Measurements from ENCODE around the gene ZFHX3.

The ZFHX3 gene

GRCh38 chr16:73033271-73033998 lies 14.5 kb downstream of the ZFHX3 start:
- Histone ChIP-seq H3K4me1 (ENCODE audit: control insufficient read depth in 1 of 2, insufficient read depth in 1 of 2, low read depth in 1 of 2, low read length in 1 of 2) (no peaks in the 10 kb centered on the region), H3K9me3 (no peaks in the 10 kb centered on the region), H3K27me3 (peaks cover 86% of the 10 kb centered on the region), H3K27ac (no peak overlapping the region), H3K36me3 (no peaks in the 10 kb centered on the region), H3K4me3 (ENCODE audit: low read depth in 1 of 2, low read length in 1 of 2) (no peak overlapping the region)
- TF ChIP-seq, protein P1, sequence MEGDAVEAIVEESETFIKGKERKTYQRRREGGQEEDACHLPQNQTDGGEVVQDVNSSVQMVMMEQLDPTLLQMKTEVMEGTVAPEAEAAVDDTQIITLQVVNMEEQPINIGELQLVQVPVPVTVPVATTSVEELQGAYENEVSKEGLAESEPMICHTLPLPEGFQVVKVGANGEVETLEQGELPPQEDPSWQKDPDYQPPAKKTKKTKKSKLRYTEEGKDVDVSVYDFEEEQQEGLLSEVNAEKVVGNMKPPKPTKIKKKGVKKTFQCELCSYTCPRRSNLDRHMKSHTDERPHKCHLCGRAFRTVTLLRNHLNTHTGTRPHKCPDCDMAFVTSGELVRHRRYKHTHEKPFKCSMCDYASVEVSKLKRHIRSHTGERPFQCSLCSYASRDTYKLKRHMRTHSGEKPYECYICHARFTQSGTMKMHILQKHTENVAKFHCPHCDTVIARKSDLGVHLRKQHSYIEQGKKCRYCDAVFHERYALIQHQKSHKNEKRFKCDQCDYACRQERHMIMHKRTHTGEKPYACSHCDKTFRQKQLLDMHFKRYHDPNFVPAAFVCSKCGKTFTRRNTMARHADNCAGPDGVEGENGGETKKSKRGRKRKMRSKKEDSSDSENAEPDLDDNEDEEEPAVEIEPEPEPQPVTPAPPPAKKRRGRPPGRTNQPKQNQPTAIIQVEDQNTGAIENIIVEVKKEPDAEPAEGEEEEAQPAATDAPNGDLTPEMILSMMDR (IDR thresholded peaks at IDR 0.05), result no peak

GRCh38 chr16:73032541-73033270 lies 15.2 kb downstream of the ZFHX3 start:
- Histone ChIP-seq H3K4me1 (ENCODE audit: control insufficient read depth in 1 of 2, insufficient read depth in 1 of 2, low read depth in 1 of 2, low read length in 1 of 2) (no peaks in the 10 kb centered on the region), H3K9me3 (no peaks in the 10 kb centered on the region), H3K4me3 (ENCODE audit: low read depth in 1 of 2, low read length in 1 of 2) (no peak overlapping the region), H3K27me3 (peaks cover 79% of the 10 kb centered on the region), H3K27ac (no peak overlapping the region), H3K36me3 (no peaks in the 10 kb centered on the region)
- TF ChIP-seq, protein P1 (IDR thresholded peaks at IDR 0.05), result no peak

GRCh38 chr16:73031984-73032383 lies 15.9 kb downstream of the ZFHX3 start:
- no peak overlapping the region for H3K4me3 ChIP-seq (ENCODE audit: low read depth in 1 of 2, low read length in 1 of 2)
- TF ChIP-seq, protein P1 (IDR thresholded peaks at IDR 0.05), result no peak
- no peaks in the 10 kb centered on the region for H3K9me3 ChIP-seq
- H3K27ac ChIP-seq, result no peak overlapping the region
- H3K4me1 ChIP-seq (ENCODE audit: control insufficient read depth in 1 of 2, insufficient read depth in 1 of 2, low read depth in 1 of 2, low read length in 1 of 2), result no peaks in the 10 kb centered on the region
- peaks cover 72% of the 10 kb centered on the region for H3K27me3 ChIP-seq
- H3K36me3 ChIP-seq, result no peaks in the 10 kb centered on the region

GRCh38 chr16:73031155-73031866 lies 16.6 kb downstream of the ZFHX3 start:
- Histone ChIP-seq H3K27ac (no peak overlapping the region), H3K36me3 (no peaks in the 10 kb centered on the region)
- TF ChIP-seq, protein P1 (IDR thresholded peaks at IDR 0.05), result no peak

GRCh38 chr16:73028721-73029361 lies 19.1 kb downstream of the ZFHX3 start:
- Histone ChIP-seq H3K4me1 (ENCODE audit: control insufficient read depth in 1 of 2, insufficient read depth in 1 of 2, low read depth in 1 of 2, low read length in 1 of 2) (no peaks in the 10 kb centered on the region), H3K4me3 (ENCODE audit: low read depth in 1 of 2, low read length in 1 of 2) (no peak overlapping the region), H3K27me3 (peaks cover 40% of the 10 kb centered on the region), H3K9me3 (no peaks in the 10 kb centered on the region), H3K36me3 (no peaks in the 10 kb centered on the region), H3K27ac (no peak overlapping the region)
- TF ChIP-seq, protein P1 (IDR thresholded peaks at IDR 0.05), result no peak

More at GRCh38 chr16:73031155-73031866, 16.6 kb downstream of the ZFHX3 start:
- Histone ChIP-seq H3K4me3 (ENCODE audit: low read depth in 1 of 2, low read length in 1 of 2) (no peak overlapping the region), H3K4me1 (ENCODE audit: control insufficient read depth in 1 of 2, insufficient read depth in 1 of 2, low read depth in 1 of 2, low read length in 1 of 2) (no peaks in the 10 kb centered on the region), H3K9me3 (no peaks in the 10 kb centered on the region), H3K27me3 (peaks cover 65% of the 10 kb centered on the region)
